ENCODE measurements around the gene DNAJB6. TPM values are rescaled to one million over a fixed set of nuclear protein-coding genes. Genes with fewer than 3 reads are reported as not detected.

Gene DNAJB6
- total and polyA plus RNA-seq, 2 experiments from 2014 or later, result 139 to 187 TPM

GRCh38 chr7:157368955-157369354 is 32.2 kb downstream of the DNAJB6 start:
- Histone ChIP-seq H3K27ac (no peak overlapping the region), H3K27me3 (replicated peaks; ENCODE audit: insufficient read depth) (no peaks in the 10 kb centered on the region), H3K79me2 (ENCODE audit: insufficient read depth) (peaks cover 100% of the 10 kb centered on the region), H3K9ac (no peak overlapping the region), H3K4me1 (ENCODE audit: insufficient read depth) (no peaks in the 10 kb centered on the region), H4K20me1 (ENCODE audit: insufficient read depth) (peaks cover 19% of the 10 kb centered on the region; the same call in 1 of the 2 replicates), H3K36me3 (ENCODE audit: low read depth) (peaks cover 83% of the 10 kb centered on the region), H3F3A (ENCODE audit: insufficient read depth) (0 out of 2 replicates have a peak, but pooled peaks cover 5% of the 10 kb centered on the region), H3K9me2 (ENCODE audit: insufficient read depth) (no peaks in the 10 kb centered on the region), H3K9me3 (ENCODE audit: low read depth) (no peaks in the 10 kb centered on the region), H3K4me3 (no peak overlapping the region), H2AFZ (no peak overlapping the region), H3K4me2 (ENCODE audit: unreplicated experiment) (no peak overlapping the region)
- in situ Hi-C loops (cut with MboI), result no loop called here
- TF ChIP-seq EZH2phosphoT487 (IDR thresholded peaks at IDR 0.05; ENCODE audit: insufficient read depth, low read depth), result no peak
- TF ChIP-seq EZH2 (IDR thresholded peaks at IDR 0.05; ENCODE audit: insufficient read depth, poor library complexity, severe bottlenecking), result no peak
- no peak for DNase-seq
- 83 to 88% methylated on average over 7 of the region's 7 CpGs for WGBS, 2 experiments (ENCODE audit: low coverage in 1 of 2, low lambda C conversion rate in 2 of 2, missing lambda C conversion rate in 2 of 2)

DNA sequence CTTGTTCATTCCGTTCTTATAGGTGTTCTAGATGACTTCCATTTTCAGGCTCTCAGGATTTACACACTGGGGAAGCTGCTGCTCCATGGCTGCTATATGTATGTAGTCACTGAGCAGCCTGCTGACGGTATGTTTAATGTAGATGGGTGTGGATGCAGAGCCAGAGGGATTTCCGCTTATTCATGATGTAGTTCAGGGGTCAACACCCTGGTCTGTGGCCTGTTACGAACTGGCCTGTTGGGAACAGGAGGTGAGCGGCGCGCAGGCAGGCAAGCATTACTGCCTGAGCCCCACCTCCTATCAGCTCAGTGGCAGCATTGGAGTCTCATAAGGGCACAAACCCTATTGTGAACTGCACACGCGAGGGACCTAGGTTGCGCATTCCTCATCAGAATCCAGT is 33.9 kb downstream of the DNAJB6 start:
- H3K4me3 ChIP-seq, result no peak overlapping the region
- H3K27me3 ChIP-seq (replicated peaks; ENCODE audit: insufficient read depth), result no peaks in the 10 kb centered on the region
- in situ Hi-C loops (cut with MboI), result no loop called here
- H3K9me2 ChIP-seq (ENCODE audit: insufficient read depth), result no peaks in the 10 kb centered on the region
- 98 to 99% methylated on average over 9 to 10 of the region's 10 CpGs for WGBS, 2 experiments (ENCODE audit: low coverage in 1 of 2, low lambda C conversion rate in 2 of 2, missing lambda C conversion rate in 2 of 2)
- H4K20me1 ChIP-seq (ENCODE audit: insufficient read depth), result peaks cover 16% of the 10 kb centered on the region
- no peaks in the 10 kb centered on the region for H3K4me1 ChIP-seq (ENCODE audit: insufficient read depth)
- H3K4me2 ChIP-seq (ENCODE audit: unreplicated experiment), result no peak overlapping the region
- H3K36me3 ChIP-seq (ENCODE audit: low read depth), result peaks cover 70% of the 10 kb centered on the region
- no peak overlapping the region for H2AFZ ChIP-seq
- no peak overlapping the region for H3K27ac ChIP-seq
- peaks cover 6% of the 10 kb centered on the region; the same call in 1 of the 2 replicates for H3F3A ChIP-seq (ENCODE audit: insufficient read depth)
- no peak for DNase-seq
- H3K79me2 ChIP-seq (ENCODE audit: insufficient read depth), result peaks cover 100% of the 10 kb centered on the region
- no peaks in the 10 kb centered on the region for H3K9me3 ChIP-seq (ENCODE audit: low read depth)
- no peak overlapping the region for H3K9ac ChIP-seq
- no peak for TF ChIP-seq EZH2 (IDR thresholded peaks at IDR 0.05; ENCODE audit: insufficient read depth, poor library complexity, severe bottlenecking)
- TF ChIP-seq EZH2phosphoT487 (IDR thresholded peaks at IDR 0.05; ENCODE audit: insufficient read depth, low read depth), result no peak

- Histone ChIP-seq H3K27me3 (replicated peaks; ENCODE audit: insufficient read depth) (no peaks in the 10 kb centered on the region), H3F3A (ENCODE audit: insufficient read depth) (peaks cover 8% of the 10 kb centered on the region; the same call in 1 of the 2 replicates), H3K36me3 (ENCODE audit: low read depth) (peaks cover 64% of the 10 kb centered on the region), H3K9ac (no peak overlapping the region), H3K4me1 (ENCODE audit: insufficient read depth) (no peaks in the 10 kb centered on the region), H2AFZ (no peak overlapping the region), H3K27ac (no peak overlapping the region), H3K9me2 (ENCODE audit: insufficient read depth) (no peaks in the 10 kb centered on the region), H3K79me2 (ENCODE audit: insufficient read depth) (peaks cover 100% of the 10 kb centered on the region), H4K20me1 (ENCODE audit: insufficient read depth) (peaks cover 21% of the 10 kb centered on the region), H3K4me2 (ENCODE audit: unreplicated experiment) (no peak overlapping the region), H3K4me3 (no peak overlapping the region), H3K9me3 (ENCODE audit: low read depth) (no peaks in the 10 kb centered on the region)
- WGBS, 2 experiments (ENCODE audit: low coverage in 1 of 2, low lambda C conversion rate in 2 of 2, missing lambda C conversion rate in 2 of 2), result 91 to 95% methylated on average over 9 of the region's 9 CpGs
- DNase-seq, result no peak
- in situ Hi-C loops (cut with MboI), result no loop called here
- TF ChIP-seq EZH2 (IDR thresholded peaks at IDR 0.05; ENCODE audit: insufficient read depth, poor library complexity, severe bottlenecking) (no peak), EZH2phosphoT487 (IDR thresholded peaks at IDR 0.05; ENCODE audit: insufficient read depth, low read depth) (no peak)
These were observed 34.5 kb downstream of the DNAJB6 start for GRCh38 chr7:157371296-157371695.

DNA sequence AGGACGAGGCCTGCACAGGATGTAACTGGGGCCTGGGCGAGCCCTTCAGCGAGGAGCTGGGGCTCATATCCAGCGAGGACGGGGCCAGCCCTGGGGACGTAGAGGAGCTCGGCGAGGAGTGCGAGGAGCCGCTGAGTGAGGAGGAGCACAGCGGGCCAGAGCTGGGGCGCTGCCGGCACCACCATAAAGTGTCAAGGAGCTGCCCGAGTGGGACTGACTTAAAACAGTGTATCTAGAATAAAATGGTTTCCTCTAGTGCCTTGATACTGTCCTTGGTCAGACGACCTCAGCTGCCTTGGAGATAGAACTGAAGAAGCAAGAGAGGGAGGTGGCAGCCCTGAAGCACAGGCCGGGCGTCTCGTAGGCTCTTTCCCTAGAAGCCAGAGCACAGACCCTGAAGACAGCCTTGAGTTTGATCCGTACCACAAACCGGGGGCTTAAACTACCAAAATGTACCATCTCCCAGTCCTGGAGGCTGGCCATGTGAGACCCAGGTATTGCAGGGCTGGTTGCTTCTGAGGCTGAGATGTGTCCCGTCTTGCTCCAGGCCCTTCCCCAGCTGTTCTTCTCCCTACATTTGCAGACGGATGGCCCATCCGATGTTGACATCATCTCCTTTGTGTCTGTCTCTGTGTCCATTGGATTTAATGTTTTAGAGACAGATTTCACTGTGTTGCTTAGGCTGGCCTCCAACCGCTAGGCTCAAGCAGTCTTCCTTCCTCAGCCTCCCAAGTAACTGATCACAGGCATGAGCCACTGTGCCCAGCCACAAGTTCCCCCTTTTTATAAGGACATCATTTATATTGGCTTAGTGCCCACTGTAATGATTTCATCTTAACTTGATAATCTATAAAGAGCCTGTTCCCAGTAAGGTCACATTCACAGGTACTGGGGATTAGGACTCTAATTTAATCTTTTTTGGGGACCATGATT is 35.8 kb downstream of the DNAJB6 start:
- in situ Hi-C loops (cut with MboI), result no loop called here

More for the DNA sequence above, 35.8 kb downstream of the DNAJB6 start:
- H3K9me2 ChIP-seq (ENCODE audit: insufficient read depth), result no peaks in the 10 kb centered on the region
- no peak overlapping the region for H2AFZ ChIP-seq
- peaks cover 15% of the 10 kb centered on the region for H4K20me1 ChIP-seq (ENCODE audit: insufficient read depth)
- DNase-seq, result no peak
- no peak overlapping the region for H3K4me3 ChIP-seq
- no peaks in the 10 kb centered on the region for H3K27me3 ChIP-seq (replicated peaks; ENCODE audit: insufficient read depth)
- H3K9ac ChIP-seq, result no peak overlapping the region
- 91 to 94% methylated on average over 24 of the region's 24 CpGs for WGBS, 2 experiments (ENCODE audit: low coverage in 1 of 2, low lambda C conversion rate in 2 of 2, missing lambda C conversion rate in 2 of 2)
- no peak overlapping the region for H3K4me2 ChIP-seq (ENCODE audit: unreplicated experiment)
- peaks cover 51% of the 10 kb centered on the region for H3K36me3 ChIP-seq (ENCODE audit: low read depth)
- H3F3A ChIP-seq (ENCODE audit: insufficient read depth), result peaks cover 8% of the 10 kb centered on the region; the same call in 1 of the 2 replicates
- no peaks in the 10 kb centered on the region for H3K9me3 ChIP-seq (ENCODE audit: low read depth)
- no peak for TF ChIP-seq EZH2phosphoT487 (IDR thresholded peaks at IDR 0.05; ENCODE audit: insufficient read depth, low read depth)
- no peak for TF ChIP-seq EZH2 (IDR thresholded peaks at IDR 0.05; ENCODE audit: insufficient read depth, poor library complexity, severe bottlenecking)
- no peaks in the 10 kb centered on the region for H3K4me1 ChIP-seq (ENCODE audit: insufficient read depth)
- peaks cover 100% of the 10 kb centered on the region for H3K79me2 ChIP-seq (ENCODE audit: insufficient read depth)
- H3K27ac ChIP-seq, result no peak overlapping the region
